Fibroblast of skin of scalp (primary cell): ENCODE measurements around the gene CD226.

Experiments used
- DNase-seq: peaks from one replicate; pipeline ENCODE4 v3.0.0-alpha.2; 2013

The CD226 gene

GRCh38 chr18:69808399-69808798, 139.3 kb downstream of the CD226 start:
- no peak for DNase-seq

GRCh38 chr18:69804776-69805501, 142.7 kb downstream of the CD226 start:
- no peak for DNase-seq
